Measurements from ENCODE around the gene GIMAP1. TPM values are rescaled to one million over a fixed set of nuclear protein-coding genes. Genes with fewer than 3 reads are reported as not detected.

Gene GIMAP1
- total RNA-seq, 1 donor from 2014 or later = 21.2 TPM

- Histone ChIP-seq H3K27me3 (no peaks in the 10 kb centered on the region), H3K4me1 (no peaks in the 10 kb centered on the region), H3K27ac (no peak overlapping the region), H3K9me3 (no peaks in the 10 kb centered on the region), H3K4me3 (no peak overlapping the region), H3K36me3 (no peaks in the 10 kb centered on the region)
- TF ChIP-seq, protein P1, sequence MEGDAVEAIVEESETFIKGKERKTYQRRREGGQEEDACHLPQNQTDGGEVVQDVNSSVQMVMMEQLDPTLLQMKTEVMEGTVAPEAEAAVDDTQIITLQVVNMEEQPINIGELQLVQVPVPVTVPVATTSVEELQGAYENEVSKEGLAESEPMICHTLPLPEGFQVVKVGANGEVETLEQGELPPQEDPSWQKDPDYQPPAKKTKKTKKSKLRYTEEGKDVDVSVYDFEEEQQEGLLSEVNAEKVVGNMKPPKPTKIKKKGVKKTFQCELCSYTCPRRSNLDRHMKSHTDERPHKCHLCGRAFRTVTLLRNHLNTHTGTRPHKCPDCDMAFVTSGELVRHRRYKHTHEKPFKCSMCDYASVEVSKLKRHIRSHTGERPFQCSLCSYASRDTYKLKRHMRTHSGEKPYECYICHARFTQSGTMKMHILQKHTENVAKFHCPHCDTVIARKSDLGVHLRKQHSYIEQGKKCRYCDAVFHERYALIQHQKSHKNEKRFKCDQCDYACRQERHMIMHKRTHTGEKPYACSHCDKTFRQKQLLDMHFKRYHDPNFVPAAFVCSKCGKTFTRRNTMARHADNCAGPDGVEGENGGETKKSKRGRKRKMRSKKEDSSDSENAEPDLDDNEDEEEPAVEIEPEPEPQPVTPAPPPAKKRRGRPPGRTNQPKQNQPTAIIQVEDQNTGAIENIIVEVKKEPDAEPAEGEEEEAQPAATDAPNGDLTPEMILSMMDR (IDR thresholded peaks at IDR 0.05) = no peak
- intact Hi-C loops (cut with DNase I) = no loop called here
- no peak for DNase-seq (ENCODE audit: low spot score in 2 of 2)
These were observed 43.1 kb downstream of the GIMAP1 start for GRCh38 chr7:150759479-150759878.

GRCh38 chr7:150766334-150766709 lies 49.9 kb downstream of the GIMAP1 start:
- Histone ChIP-seq H3K4me1 (no peaks in the 10 kb centered on the region), H3K4me3 (no peak overlapping the region), H3K27me3 (no peaks in the 10 kb centered on the region), H3K36me3 (no peaks in the 10 kb centered on the region), H3K27ac (no peak overlapping the region), H3K9me3 (no peaks in the 10 kb centered on the region)
- no peak for DNase-seq (ENCODE audit: low spot score in 2 of 2)
- intact Hi-C loops (cut with DNase I) = no loop called here
- TF ChIP-seq, protein P1 (IDR thresholded peaks at IDR 0.05) = no peak

- H3K9me3 ChIP-seq = no peaks in the 10 kb centered on the region
- intact Hi-C loops (cut with DNase I) = no loop called here
- no peak overlapping the region for H3K4me3 ChIP-seq
- TF ChIP-seq, protein P1 (IDR thresholded peaks at IDR 0.05) = no peak
- no peak overlapping the region for H3K27ac ChIP-seq
- H3K4me1 ChIP-seq = no peaks in the 10 kb centered on the region
- no peaks in the 10 kb centered on the region for H3K36me3 ChIP-seq
- no peaks in the 10 kb centered on the region for H3K27me3 ChIP-seq
- no peak for DNase-seq (ENCODE audit: low spot score in 2 of 2)
These were observed 53.4 kb downstream of the GIMAP1 start for GRCh38 chr7:150769768-150770167.

Other genes with a start within 250 kb of the GIMAP1 start
- gene GIMAP7, start 201.7 kb upstream of the GIMAP1 start, total RNA-seq = 9.4 TPM
- gene GIMAP4, start 149.2 kb upstream of the GIMAP1 start, total RNA-seq = 29.5 TPM
- 37.6 TPM for gene GIMAP6, start 84.2 kb upstream of the GIMAP1 start, total RNA-seq
- 12.3 TPM for gene GIMAP2, start 30.9 kb upstream of the GIMAP1 start, total RNA-seq
- 89.3 TPM for gene GIMAP5, start 20.8 kb downstream of the GIMAP1 start, total RNA-seq
- gene TMEM176B, start 83.8 kb downstream of the GIMAP1 start, total RNA-seq = 42.5 TPM
- 31.5 TPM for gene TMEM176A, start 84.2 kb downstream of the GIMAP1 start, total RNA-seq
- 0.75 TPM for gene AOC1, start 135.9 kb downstream of the GIMAP1 start, total RNA-seq